ENCODE measurements around the gene CSKMT. TPM values are rescaled to one million over a fixed set of nuclear protein-coding genes. Genes with fewer than 3 reads are reported as not detected.

The CSKMT gene
- total and polyA plus RNA-seq, 10 of the 15 experiments (the other 5 are each of a cell fraction or from before 2014, with no cell fraction given) = 7.0 to 213 (median 21.6) TPM

- TF ChIP-seq BCLAF1 (IDR thresholded peaks at IDR 0.05) = no peak
- TF ChIP-seq HDAC6 (IDR thresholded peaks at IDR 0.05; ENCODE audit: unreplicated experiment) = no peak
- TF ChIP-seq CBX5 (IDR thresholded peaks at IDR 0.05; ENCODE audit: low read depth) = no peak; the same call in 1 of the 2 replicates
- TF ChIP-seq YBX1 (IDR thresholded peaks at IDR 0.05) = no peak
- peak; percentile 74 for TF ChIP-seq ZBTB11 (CRISPR knock-in tag; IDR thresholded peaks at IDR 0.05)
- TF ChIP-seq NFIC (IDR thresholded peaks at IDR 0.05; ENCODE audit: low read depth, low read length) = no peak
- no peak for TF ChIP-seq ZNF24 (IDR thresholded peaks at IDR 0.05)
- peak; percentile 66; the same call in 1 of the 2 replicates for TF ChIP-seq DPF2 (IDR thresholded peaks at IDR 0.05)
- peak; percentile 74; the same call in 1 of the 2 replicates for TF ChIP-seq POLR2AphosphoS5 (IDR thresholded peaks at IDR 0.05; ENCODE audit: low read length)
- 0 out of 2 replicates have a peak, but pooled peaks have one; percentile 22 for TF ChIP-seq RELB (IDR thresholded peaks at IDR 0.05; ENCODE audit: low read depth)
- TF ChIP-seq SMC3 (IDR thresholded peaks at IDR 0.05; ENCODE audit: borderline replicate concordance, low read length) = no peak
- no peak for TF ChIP-seq NFYA (IDR thresholded peaks at IDR 0.05; ENCODE audit: borderline replicate concordance, low read depth, low read length)
- no peak for TF ChIP-seq NR2C2 (IDR thresholded peaks at IDR 0.05; ENCODE audit: borderline replicate concordance, control insufficient read depth, insufficient read length, low read depth)
- no peak for TF ChIP-seq ASH2L (IDR thresholded peaks at IDR 0.05; ENCODE audit: borderline replicate concordance, low read depth)
- TF ChIP-seq CHD2 (IDR thresholded peaks at IDR 0.05; ENCODE audit: borderline replicate concordance, low read depth, low read length) = peak; percentile 93
- no peak for TF ChIP-seq ATF3 (IDR thresholded peaks at IDR 0.05; ENCODE audit: borderline replicate concordance, extremely low read depth, low read depth, low read length)
- peak in 1 of 2 experiments; percentile 88; a peak in 2 of 4 replicates for TF ChIP-seq ETV6 (conservative IDR thresholded peaks at IDR 0.05 in 1 of 2, IDR thresholded peaks at IDR 0.05 in 1 of 2; ENCODE audit: borderline replicate concordance in 1 of 2, low read depth in 1 of 2)
- TF ChIP-seq SP1 (IDR thresholded peaks at IDR 0.05; ENCODE audit: low read depth, low read length) = peak; percentile 60
- TF ChIP-seq ZNF274 (IDR thresholded peaks at IDR 0.05; ENCODE audit: insufficient read depth, insufficient read length) = no peak
These were observed 43.3 kb upstream of the CSKMT start, which contains the start of gene B3GAT3 (continued) for GRCh38 chr11:62621567-62622470.
